GM23248 (cell line): ENCODE results near the gene SND1.

Experiments
- EZH2 ChIP-seq: fragments of 200-600 bp; sonication (generic); IDR thresholded peaks from 2 replicates; pipeline ENCODE4 v1.6.1; 2018; ENCODE audit warnings: antibody characterized with exemption, mild to moderate bottlenecking; ENCODE audit not compliant: insufficient read depth, poor library complexity, severe bottlenecking
- EZH2phosphoT487 ChIP-seq: fragments of 200-600 bp; sonication (generic); IDR thresholded peaks from 2 replicates; pipeline ENCODE4 v1.6.1; 2018; ENCODE audit warnings: antibody characterized with exemption, moderate library complexity, mild to moderate bottlenecking, low read depth; ENCODE audit not compliant: insufficient read depth

DNA sequence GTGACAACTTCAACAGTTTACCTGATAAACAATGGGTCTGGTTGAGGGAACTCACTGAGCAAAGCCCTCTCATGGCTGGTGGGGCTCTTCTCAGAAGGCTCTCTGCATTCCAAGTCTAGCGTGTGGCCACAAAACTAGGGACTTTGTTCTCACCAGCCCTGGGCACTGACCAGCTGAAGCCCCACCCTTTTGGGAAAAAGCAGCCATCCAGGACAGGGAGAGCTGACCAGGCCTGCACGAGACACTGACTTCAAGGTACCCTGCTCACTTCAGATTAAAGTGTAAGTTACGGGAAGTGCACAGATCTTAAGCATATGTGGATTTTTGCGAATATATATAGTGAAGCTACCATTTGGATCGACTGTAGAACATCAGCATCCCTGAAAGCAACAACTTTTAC, 446.6 kb downstream of the SND1 start:
- no peak for TF ChIP-seq EZH2phosphoT487
- TF ChIP-seq EZH2: no peak
